Activated naive CD4-positive, alpha-beta T cell treated with anti-CD3 and anti-CD28 coated beads, Interleukin-2, amount 50 U/mL, for 72 hours (primary cell): Measurements from ENCODE around the gene KLC1. TPM values are rescaled to one million over a fixed set of nuclear protein-coding genes. Genes with fewer than 3 reads are reported as not detected.

Experiments
- ATAC-seq, 2 donors: fragments of 150-1000 bp; cut with Tn5 transposase; 2 replicates each; pipeline ENCODE4 v1.10.0; 2021; ENCODE audit warnings: mild to moderate bottlenecking in 2 of 2, moderate library complexity in 2 of 2
- DNase-seq, 2 donors: peaks; one replicate each; pipeline ENCODE4 v3.0.0; 2021 to 2022; ENCODE audit warnings: low spot score in 2 of 2
- H3K27ac Mint-ChIP-seq, 2 donors: one replicate each; pipeline ENCODE4 v1.8.0; 2022; ENCODE audit warnings: mild to moderate bottlenecking in 2 of 2, mixed read lengths in 2 of 2
- H3K36me3 Mint-ChIP-seq, 2 donors: one replicate each; pipeline ENCODE4 v1.8.0; 2022; ENCODE audit warnings: mixed read lengths in 2 of 2
- H3K9me3 Mint-ChIP-seq, 2 donors: one replicate each; pipeline ENCODE4 v1.8.0; 2022; ENCODE audit warnings: mixed read lengths in 2 of 2
- total RNA-seq, 2 donors: library from RNA; stranded (reverse); gene quantifications; one replicate each; pipeline ENCODE4 v1.2.3, GENCODE V29; 2022

KLC1 gene
- total RNA-seq, 2 donors from 2014 or later = 114 to 137 TPM

GRCh38 chr14:103728141-103728540, 99.1 kb downstream of the KLC1 start:
- no peak for DNase-seq
- Mint-ChIP-seq H3K27ac (no peak overlapping the region), H3K36me3 (no peaks in the 10 kb centered on the region), H3K9me3 (no peaks in the 10 kb centered on the region)
- no peak for ATAC-seq

GRCh38 chr14:103728721-103729120, 99.7 kb downstream of the KLC1 start:
- H3K27ac Mint-ChIP-seq = no peak overlapping the region
- DNase-seq (no peak), ATAC-seq (no peak)
- H3K9me3 Mint-ChIP-seq = no peaks in the 10 kb centered on the region
- H3K36me3 Mint-ChIP-seq = no peaks in the 10 kb centered on the region

GRCh38 chr14:103729496-103730448, 100.8 kb downstream of the KLC1 start:
- Mint-ChIP-seq H3K27ac (peak overlapping the region in 1 of 2 donors; percentile 82), H3K9me3 (no peaks in the 10 kb centered on the region), H3K36me3 (no peaks in the 10 kb centered on the region)
- no peak for ATAC-seq
- DNase-seq = no peak

GRCh38 chr14:103730490-103731035, 101.6 kb downstream of the KLC1 start:
- ATAC-seq = no peak
- no peak overlapping the region for H3K27ac Mint-ChIP-seq

GRCh38 chr14:103731481-103731880, 102.5 kb downstream of the KLC1 start:
- Mint-ChIP-seq H3K36me3 (no peaks in the 10 kb centered on the region), H3K27ac (no peak overlapping the region), H3K9me3 (no peaks in the 10 kb centered on the region)
- ATAC-seq (no peak), DNase-seq (no peak)

More at GRCh38 chr14:103730490-103731035, 101.6 kb downstream of the KLC1 start:
- no peaks in the 10 kb centered on the region for H3K36me3 Mint-ChIP-seq
- no peak for DNase-seq
- no peaks in the 10 kb centered on the region for H3K9me3 Mint-ChIP-seq

GRCh38 chr14:103731916-103732867, 103.2 kb downstream of the KLC1 start:
- Mint-ChIP-seq H3K36me3 (no peaks in the 10 kb centered on the region), H3K27ac (peak overlapping the region in 1 of 2 donors; percentile 66), H3K9me3 (no peaks in the 10 kb centered on the region)
- no peak for DNase-seq
- no peak for ATAC-seq

GRCh38 chr14:103732868-103733620, 104.0 kb downstream of the KLC1 start:
- Mint-ChIP-seq H3K36me3 (no peaks in the 10 kb centered on the region), H3K27ac (peak overlapping the region; percentile 66 to 85), H3K9me3 (no peaks in the 10 kb centered on the region)
- DNase-seq (no peak), ATAC-seq (no peak)

GRCh38 chr14:103733651-103734050, 104.6 kb downstream of the KLC1 start:
- ATAC-seq (no peak), DNase-seq (no peak)
- no peak overlapping the region for H3K27ac Mint-ChIP-seq
- no peaks in the 10 kb centered on the region for H3K36me3 Mint-ChIP-seq
- no peaks in the 10 kb centered on the region for H3K9me3 Mint-ChIP-seq

- Mint-ChIP-seq H3K9me3 (no peaks in the 10 kb centered on the region), H3K27ac (peak overlapping the region in 1 of 2 donors; percentile 19), H3K36me3 (no peaks in the 10 kb centered on the region)
- ATAC-seq (no peak), DNase-seq (no peak)
Observed at GRCh38 chr14:103734081-103734888, 105.3 kb downstream of the KLC1 start.

GRCh38 chr14:103735022-103735421, 106.0 kb downstream of the KLC1 start:
- DNase-seq (no peak), ATAC-seq (no peak)
- no peaks in the 10 kb centered on the region for H3K36me3 Mint-ChIP-seq
- H3K9me3 Mint-ChIP-seq = no peaks in the 10 kb centered on the region
- H3K27ac Mint-ChIP-seq = peak overlapping the region in 1 of 2 donors; percentile 19

- no peak for DNase-seq
- ATAC-seq = no peak
- Mint-ChIP-seq H3K36me3 (no peaks in the 10 kb centered on the region), H3K9me3 (no peaks in the 10 kb centered on the region), H3K27ac (no peak overlapping the region)
Observed at GRCh38 chr14:103735439-103735814, 106.4 kb downstream of the KLC1 start.

- ATAC-seq (no peak), DNase-seq (no peak)
- Mint-ChIP-seq H3K27ac (no peak overlapping the region), H3K9me3 (no peaks in the 10 kb centered on the region), H3K36me3 (no peaks in the 10 kb centered on the region)
Observed at GRCh38 chr14:103735815-103736545, 107.0 kb downstream of the KLC1 start.

- ATAC-seq (no peak), DNase-seq (no peak)
- Mint-ChIP-seq H3K27ac (no peak overlapping the region), H3K36me3 (no peaks in the 10 kb centered on the region), H3K9me3 (no peaks in the 10 kb centered on the region)
Observed at GRCh38 chr14:103736546-103737431, 107.8 kb downstream of the KLC1 start.

GRCh38 chr14:103737432-103738045, 108.5 kb downstream of the KLC1 start:
- DNase-seq (no peak), ATAC-seq (no peak)
- Mint-ChIP-seq H3K9me3 (no peaks in the 10 kb centered on the region), H3K36me3 (no peaks in the 10 kb centered on the region), H3K27ac (no peak overlapping the region)
